GM19023 (cell line): ENCODE measurements around the gene MYMX.

Experiments
- ATAC-seq: cut with Tn5 transposase; IDR thresholded peaks from one replicate; pipeline ENCODE4 v1.9.1; 2021; ENCODE audit warnings: mild to moderate bottlenecking, moderate library complexity; ENCODE audit not compliant: unreplicated experiment

MYMX gene

GRCh38 chr6:44219053-44219814, 2.5 kb downstream of the MYMX start:
- ATAC-seq, result peak; percentile 61

- ATAC-seq, result no peak
Measured at GRCh38 chr6:44219815-44220784, 3.4 kb downstream of the MYMX start.

GRCh38 chr6:44220913-44221290, 4.2 kb downstream of the MYMX start:
- no peak for ATAC-seq

- peak; percentile 46 for ATAC-seq
Measured at GRCh38 chr6:44221291-44221960, 4.7 kb downstream of the MYMX start.

DNA sequence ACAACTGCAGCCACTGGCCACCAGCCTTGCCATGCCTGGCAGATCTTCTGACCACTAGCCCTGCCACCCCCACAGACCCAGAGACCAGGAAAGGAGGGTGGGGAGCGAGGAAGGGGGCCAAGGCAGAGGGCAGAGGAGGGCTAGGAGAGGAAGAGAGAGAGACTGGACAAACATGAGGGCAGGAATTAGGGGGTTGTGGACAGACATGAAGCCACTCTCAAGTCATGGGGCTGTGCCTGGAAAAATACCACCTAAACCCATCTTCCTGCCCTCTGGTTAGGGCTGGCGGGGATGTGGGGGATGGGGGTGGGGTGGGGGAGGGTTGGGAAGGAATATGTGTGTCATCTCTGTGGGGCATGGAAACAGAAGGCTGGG, 5.2 kb downstream of the MYMX start:
- ATAC-seq, result no peak

DNA sequence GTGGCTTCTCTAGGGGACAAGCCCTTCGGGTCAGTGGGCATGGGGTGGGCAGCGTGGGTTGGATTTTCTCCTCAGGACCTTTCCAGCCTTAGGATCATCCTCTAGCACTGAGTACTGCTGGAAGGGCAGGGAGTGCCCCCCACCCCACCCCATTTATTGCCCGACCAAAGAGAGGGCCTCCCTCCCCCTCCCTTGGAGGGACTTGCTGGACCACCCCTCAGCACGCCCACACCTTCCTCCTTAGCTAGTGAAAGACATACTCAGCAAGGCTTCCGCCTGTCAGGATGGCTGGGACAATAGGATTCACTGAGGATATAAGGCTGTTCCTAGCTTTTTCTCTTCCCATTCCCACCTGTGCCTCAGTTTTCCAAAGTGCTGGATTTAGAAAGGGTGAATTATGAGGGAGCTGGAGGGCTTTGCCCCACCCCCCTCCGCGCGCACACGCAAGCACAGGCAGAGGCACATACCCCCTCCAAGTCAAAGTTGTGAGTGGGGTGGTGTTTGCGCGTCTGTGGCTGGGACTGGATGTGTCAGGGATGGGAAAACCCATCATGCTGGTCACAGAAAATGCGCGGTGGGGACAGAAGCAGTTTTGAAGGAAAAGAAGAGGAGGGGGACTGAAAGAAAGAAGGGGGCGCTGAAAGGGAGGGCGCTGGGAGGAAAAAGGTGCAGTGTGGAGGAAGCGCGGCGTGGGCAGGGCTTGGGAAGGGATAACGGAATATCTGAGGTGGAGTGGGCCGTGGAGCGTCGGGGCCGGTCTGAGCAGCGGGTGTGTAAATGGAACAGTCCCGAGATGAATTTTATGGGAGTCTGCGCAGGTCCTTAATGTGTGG, 6.0 kb downstream of the MYMX start:
- no peak for ATAC-seq

- peak; percentile 39 for ATAC-seq
Measured at GRCh38 chr6:44223319-44224028, 6.7 kb downstream of the MYMX start, which contains the start of gene SLC29A1. TSS of gene SLC29A1 (plus strand) at chr6:44223595. CDS start at chr6:44227314, 3,719 bp downstream.

DNA sequence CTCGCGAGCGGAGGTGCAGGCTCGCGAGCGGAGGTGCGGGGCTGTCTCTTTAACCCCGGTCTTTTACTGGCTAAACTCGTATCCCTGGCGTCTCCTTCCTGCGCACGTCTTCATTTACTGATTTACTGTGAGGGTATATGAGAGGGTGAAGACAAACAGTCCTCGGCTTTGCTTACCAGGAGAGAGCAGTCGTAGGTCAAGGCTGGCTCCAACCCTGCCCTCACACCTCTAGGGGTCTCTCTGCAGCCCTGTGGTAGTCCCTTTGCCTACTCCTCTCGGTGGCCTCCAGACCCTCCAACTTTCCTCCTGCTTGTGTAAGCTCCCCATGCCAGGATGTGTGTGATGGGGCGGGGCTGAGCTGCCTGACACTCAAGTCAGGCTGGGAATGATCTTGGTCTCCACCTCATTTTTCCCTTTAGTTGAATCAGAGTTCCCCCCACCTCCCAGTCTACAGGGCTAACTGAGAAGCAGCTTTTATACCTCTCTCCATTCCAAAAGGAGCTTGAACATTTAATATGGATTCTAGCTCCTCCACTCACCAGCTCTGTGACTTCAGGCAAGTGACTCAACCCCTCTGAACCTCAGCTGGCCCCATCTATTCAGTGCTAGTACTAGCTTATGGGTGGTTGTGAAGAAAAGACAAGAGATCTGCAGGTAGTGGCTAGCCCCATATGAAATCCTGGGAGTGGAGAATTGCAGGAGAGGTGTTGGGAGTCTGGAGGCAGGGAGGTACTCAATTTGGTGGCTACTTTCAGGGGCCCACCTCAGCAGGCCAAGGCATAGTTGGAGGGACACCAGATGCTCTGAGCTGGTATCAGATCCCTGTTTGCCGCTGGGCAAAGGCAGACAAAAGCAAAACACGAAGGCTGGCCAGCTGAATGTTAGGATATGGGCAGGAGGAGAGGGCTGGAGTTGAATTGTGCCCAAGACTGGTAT, 7.6 kb downstream of the MYMX start:
- peak; percentile 5 for ATAC-seq

DNA sequence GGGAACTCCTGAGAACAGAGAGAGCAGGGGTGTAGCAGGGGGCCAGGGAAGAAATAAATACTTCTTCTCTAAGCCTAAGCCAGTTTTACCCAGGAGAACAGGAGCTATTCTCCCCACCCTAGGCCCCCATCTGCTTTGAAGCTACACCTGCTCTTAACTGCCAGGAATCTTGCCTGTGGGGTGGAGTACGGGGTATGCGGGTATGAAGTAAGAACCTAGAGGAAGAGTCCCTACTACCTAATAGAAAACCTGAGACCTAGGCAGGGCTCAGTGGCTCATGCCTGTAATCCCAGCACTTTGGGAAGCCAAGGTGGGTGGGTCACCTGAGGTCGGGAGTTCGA, 8.2 kb downstream of the MYMX start:
- ATAC-seq, result no peak

DNA sequence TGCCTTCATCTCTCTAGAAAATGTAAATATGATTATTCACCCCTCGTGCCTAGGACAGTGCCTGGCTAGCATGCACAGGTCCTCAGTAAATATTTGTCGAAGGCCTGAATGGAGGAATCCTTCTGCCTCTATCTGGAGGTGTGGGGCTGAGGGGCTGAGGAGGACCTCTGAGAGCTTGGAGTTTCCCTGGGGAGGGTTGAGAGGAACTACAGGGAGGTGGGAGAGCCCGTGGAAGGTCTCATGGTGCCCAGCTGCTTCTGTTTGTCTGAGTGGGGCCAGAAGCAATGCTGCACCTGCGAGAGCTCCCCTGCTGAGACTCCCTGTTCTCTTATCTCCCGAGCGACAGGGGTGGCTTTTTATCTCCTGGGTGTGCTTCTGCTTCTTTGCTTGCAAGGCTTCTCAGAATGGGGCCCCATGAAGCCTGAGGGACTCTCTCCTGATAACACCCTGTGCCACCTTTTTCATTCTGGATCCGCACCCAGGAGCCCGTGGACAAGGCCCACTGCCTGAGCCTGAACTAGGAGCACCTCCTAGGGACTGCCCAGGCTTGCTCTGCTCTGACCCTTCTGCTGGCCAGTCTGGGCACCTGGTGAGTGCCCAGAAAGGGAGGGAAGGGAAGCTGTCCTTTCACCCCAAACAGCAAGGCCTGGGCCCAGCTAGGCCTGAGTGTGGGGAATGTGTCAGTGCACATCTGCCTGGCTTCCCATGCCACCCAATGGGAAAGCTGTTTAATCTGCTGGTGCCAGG, 9.0 kb downstream of the MYMX start:
- ATAC-seq, result no peak

GRCh38 chr6:44226368-44227147, 9.8 kb downstream of the MYMX start:
- no peak for ATAC-seq

DNA sequence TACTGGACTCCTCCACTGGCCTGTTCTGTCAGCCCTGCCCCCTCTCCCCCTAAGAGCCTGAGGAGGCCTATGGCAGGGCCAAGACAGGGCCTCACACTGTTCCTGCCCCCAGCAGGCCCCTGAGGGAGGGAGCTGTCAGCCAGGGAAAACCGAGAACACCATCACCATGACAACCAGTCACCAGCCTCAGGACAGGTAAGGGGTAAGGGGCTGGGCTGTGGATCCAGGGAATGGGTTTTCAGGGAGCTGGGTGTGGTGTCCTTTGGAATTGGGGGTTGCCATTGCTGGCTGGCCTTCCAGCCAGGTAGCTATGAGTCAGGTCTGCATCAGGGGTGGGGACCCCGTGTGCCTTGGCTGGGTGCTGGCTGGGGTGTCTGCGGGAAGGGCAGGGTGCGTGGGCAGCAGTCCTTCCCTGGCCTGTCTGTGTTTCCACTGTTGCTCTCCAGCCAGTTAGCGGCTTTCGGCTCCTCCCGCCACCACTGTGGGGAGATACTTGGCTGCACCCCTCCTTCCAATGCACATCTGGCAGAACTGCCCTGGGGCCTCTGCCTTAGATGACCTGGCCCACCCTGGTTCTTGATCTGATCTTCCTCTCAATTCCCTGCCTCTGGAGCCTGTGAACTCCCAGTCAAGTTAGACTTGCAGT, 10.5 kb downstream of the MYMX start:
- ATAC-seq, result no peak

GRCh38 chr6:44228031-44228430, 11.3 kb downstream of the MYMX start:
- no peak for ATAC-seq

DNA sequence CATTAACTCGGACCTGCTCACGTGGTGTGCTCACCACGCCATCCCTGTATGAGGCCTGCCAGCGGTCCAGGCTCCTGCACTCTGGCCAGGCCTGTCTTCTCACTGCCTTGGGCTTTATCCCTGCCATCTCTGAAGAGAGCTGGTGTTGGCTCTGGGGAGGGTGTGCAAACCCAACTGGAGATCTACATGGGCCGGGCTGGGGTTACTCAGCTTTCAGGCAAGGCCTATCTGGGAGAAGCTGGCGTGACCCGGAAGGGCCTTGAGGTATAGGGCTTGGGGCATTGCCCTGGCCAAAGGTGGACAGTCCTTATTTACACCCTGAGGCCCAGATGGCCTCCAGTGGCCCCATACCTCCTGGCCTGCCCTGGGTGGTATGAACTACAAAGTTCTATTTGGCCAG, 11.7 kb downstream of the MYMX start:
- ATAC-seq, result no peak

DNA sequence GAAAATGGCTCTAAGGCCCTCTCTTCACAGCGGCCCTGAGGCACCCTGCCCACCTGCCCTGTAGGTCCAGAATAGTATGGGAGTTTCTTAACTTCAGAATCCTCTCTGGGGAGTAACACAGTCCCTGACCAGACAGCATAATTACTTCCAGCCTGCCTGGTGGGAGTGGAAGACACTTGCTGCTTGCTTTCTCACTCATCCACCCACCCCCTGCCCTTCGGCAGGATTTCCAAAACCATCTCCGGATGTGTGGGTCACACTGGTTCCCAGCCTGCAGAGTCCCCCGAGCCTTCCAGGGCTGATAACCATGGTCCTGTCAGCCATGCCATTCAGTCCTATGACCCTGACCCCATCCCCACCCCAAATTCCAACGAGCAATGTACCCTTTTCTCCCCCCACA, 12.1 kb downstream of the MYMX start:
- ATAC-seq, result no peak

- no peak for ATAC-seq
Measured at GRCh38 chr6:44229376-44230033, 12.8 kb downstream of the MYMX start.
